PC-9 (cell line): Measurements from ENCODE around the gene APBB1IP. TPM values are rescaled to one million over a fixed set of nuclear protein-coding genes. Genes with fewer than 3 reads are reported as not detected.
"Not testable (repeated sequence)": the region's sequence is repeated elsewhere in the genome, so short reads cannot be mapped to it uniquely, and the experiment has no call there.

Experiments used
- BruUV-seq: library from RNA; stranded (reverse); fragments of 400-500 nt; replicated peaks from 2 replicates; lab custom pipeline; 2021; lab: Mats Ljungman, UMichigan
- CTCF ChIA-PET: fragments of 300-600 bp; sonication (Branson Sonifier 250); formaldehyde crosslinking; loops from one replicate; lab custom pipeline; 2022; ENCODE audit warnings: antibody characterized with exemption; lab: Charles Lee
- POLR2A ChIA-PET: fragments of 300-600 bp; sonication (Branson Sonifier 250); formaldehyde crosslinking; loops from one replicate; lab custom pipeline; 2022; ENCODE audit warnings: antibody characterized with exemption; ENCODE audit not compliant: unreplicated experiment; lab: Charles Lee
- DNase-seq, 2 experiments: peaks; one replicate each; pipeline versions ENCODE4 v3.0.0 to v3.0.0-alpha.2; 2015 to 2022; ENCODE audit warnings: mixed read lengths in 1 of 2
- H2AFZ ChIP-seq: fragments of 200-600 bp; sonication (generic); 2 replicates; pipeline ENCODE4 v1.8.1; 2017; ENCODE audit warnings: antibody characterized with exemption
- H3F3A ChIP-seq: fragments of 200-600 bp; sonication (generic); 2 replicates; pipeline ENCODE4 v1.8.1; 2017; ENCODE audit warnings: antibody characterized with exemption, mild to moderate bottlenecking, low read depth; ENCODE audit not compliant: insufficient read depth
- H3K27ac ChIP-seq: fragments of 200-600 bp; sonication (generic); 2 replicates; pipeline ENCODE4 v1.6.1; 2016; ENCODE audit warnings: mixed run types
- H3K27me3 ChIP-seq: fragments of 200-600 bp; sonication (generic); 2 replicates; pipeline ENCODE4 v1.6.1; 2016; ENCODE audit warnings: low read depth, mixed run types; ENCODE audit not compliant: insufficient read depth
- H3K36me3 ChIP-seq: fragments of 200-600 bp; sonication (generic); 2 replicates; pipeline ENCODE4 v1.6.1; 2016; ENCODE audit warnings: low read depth, mixed run types
- H3K4me1 ChIP-seq: fragments of 200-600 bp; sonication (generic); replicated peaks from 2 replicates; pipeline ENCODE4 v1.6.1; 2016; ENCODE audit warnings: mixed run types; ENCODE audit not compliant: insufficient read depth
- H3K4me2 ChIP-seq: fragments of 200-600 bp; sonication (generic); 2 replicates; pipeline ENCODE4 v1.6.1; 2017; ENCODE audit warnings: mixed run types
- H3K4me3 ChIP-seq: fragments of 200-600 bp; sonication (generic); 2 replicates; pipeline ENCODE4 v1.6.1; 2016; ENCODE audit warnings: mixed run types
- H3K79me2 ChIP-seq: fragments of 200-600 bp; sonication (generic); 2 replicates; pipeline ENCODE4 v1.6.1; 2017; ENCODE audit warnings: low read depth, mixed run types
- H3K9me2 ChIP-seq: fragments of 200-600 bp; sonication (generic); 2 replicates; pipeline ENCODE4 v1.8.1; 2017; ENCODE audit warnings: mild to moderate bottlenecking; ENCODE audit not compliant: insufficient read depth
- H3K9me3 ChIP-seq: fragments of 200-600 bp; sonication (generic); 2 replicates; pipeline ENCODE4 v1.8.1; 2016; ENCODE audit warnings: low read depth; ENCODE audit not compliant: insufficient read depth
- H4K20me1 ChIP-seq: fragments of 200-600 bp; sonication (generic); 2 replicates; pipeline ENCODE4 v1.8.1; 2017; ENCODE audit not compliant: insufficient read depth
- CTCF ChIP-seq: fragments of 200-600 bp; sonication (generic); conservative IDR thresholded peaks from 2 replicates; pipeline ENCODE4 v1.6.1; 2017; ENCODE audit warnings: mixed run types, antibody characterized with exemption, mild to moderate bottlenecking, moderate library complexity
- EZH2 ChIP-seq: fragments of 200-600 bp; sonication (generic); IDR thresholded peaks from 2 replicates; pipeline ENCODE4 v1.8.0; 2017; ENCODE audit warnings: antibody characterized with exemption, low read depth
- intact Hi-C: fragments of 100-400 bp; cut with micrococcal nuclease; formaldehyde crosslinking; loops from one replicate; pipeline ENCODE4 v1.10.0; 2022; ENCODE audit not compliant: unreplicated experiment
- total RNA-seq: library from RNA; stranded (reverse); gene quantifications from 2 replicates; pipeline ENCODE4 v1.2.3, GENCODE V29; 2021

The APBB1IP gene
- total RNA-seq, 1 experiment from 2014 or later: not detected

- H3K4me1 ChIP-seq: no peaks in the 10 kb centered on the region
- no peak overlapping the region for H2AFZ ChIP-seq
- H3K27ac ChIP-seq: no peak overlapping the region
- no peaks in the 10 kb centered on the region for H3K79me2 ChIP-seq
- DNase-seq: no peak
- TF ChIP-seq CTCF (no peak), EZH2 (no peak)
- H3K4me3 ChIP-seq: no peak overlapping the region
- H3K4me2 ChIP-seq: no peak overlapping the region
- ChIA-PET POLR2A (no interaction called here), CTCF (no interaction called here)
- H4K20me1 ChIP-seq: no peaks in the 10 kb centered on the region; the same call in 1 of the 2 replicates
- no peaks in the 10 kb centered on the region for H3K36me3 ChIP-seq
- no peaks in the 10 kb centered on the region for H3K9me3 ChIP-seq
- no peaks in the 10 kb centered on the region for H3F3A ChIP-seq
- intact Hi-C loops: no loop called here
- BruUV-seq: no TSS peak
- H3K9me2 ChIP-seq: no peaks in the 10 kb centered on the region
- H3K27me3 ChIP-seq: peaks cover 28% of the 10 kb centered on the region
These were observed 141.3 kb downstream of the APBB1IP start for GRCh38 chr10:26579256-26580063.

- POLR2A ChIA-PET: no interaction called here
- Histone ChIP-seq H3K9me3 (no peaks in the 10 kb centered on the region), H3K27me3 (peaks cover 71% of the 10 kb centered on the region), H2AFZ (no peak overlapping the region), H3K4me2 (no peak overlapping the region), H3K4me3 (no peak overlapping the region), H3K79me2 (no peaks in the 10 kb centered on the region), H3K36me3 (no peaks in the 10 kb centered on the region), H3K27ac (no peak overlapping the region), H4K20me1 (no peaks in the 10 kb centered on the region; the same call in 1 of the 2 replicates), H3K9me2 (no peaks in the 10 kb centered on the region), H3K4me1 (no peaks in the 10 kb centered on the region), H3F3A (no peaks in the 10 kb centered on the region)
- DNase-seq: no peak
- CTCF ChIA-PET: no interaction called here
- no TSS peak for BruUV-seq
- no peak for TF ChIP-seq CTCF
- no peak for TF ChIP-seq EZH2
- intact Hi-C loops: no loop called here
These were observed 148.1 kb downstream of the APBB1IP start for GRCh38 chr10:26586211-26586610.

- no peaks in the 10 kb centered on the region for H3K4me1 ChIP-seq
- H3K4me3 ChIP-seq: no peak overlapping the region
- intact Hi-C loops: no loop called here
- H3K9me3 ChIP-seq: no peaks in the 10 kb centered on the region
- peaks cover 59% of the 10 kb centered on the region for H3K27me3 ChIP-seq
- no peaks in the 10 kb centered on the region for H3K79me2 ChIP-seq
- ChIA-PET POLR2A (no interaction called here), CTCF (no interaction called here)
- no peaks in the 10 kb centered on the region for H3K36me3 ChIP-seq
- no peaks in the 10 kb centered on the region for H3K9me2 ChIP-seq
- TF ChIP-seq EZH2 (no peak), CTCF (no peak)
- no peak overlapping the region for H2AFZ ChIP-seq
- DNase-seq: no peak
- no peak overlapping the region for H3K4me2 ChIP-seq
- no peaks in the 10 kb centered on the region for H3F3A ChIP-seq
- no peak overlapping the region for H3K27ac ChIP-seq
- BruUV-seq: no TSS peak
- H4K20me1 ChIP-seq: no peaks in the 10 kb centered on the region
These were observed 150.5 kb downstream of the APBB1IP start for GRCh38 chr10:26588611-26589010.

- H3F3A ChIP-seq, intact Hi-C loops, H3K27ac ChIP-seq, H3K9me2 ChIP-seq, DNase-seq, H2AFZ ChIP-seq, H4K20me1 ChIP-seq, H3K79me2 ChIP-seq, H3K9me3 ChIP-seq, BruUV-seq, CTCF ChIA-PET, H3K4me1 ChIP-seq, POLR2A ChIA-PET, H3K4me2 ChIP-seq, H3K4me3 ChIP-seq, H3K36me3 ChIP-seq: not testable (repeated sequence)
- peaks cover 50% of the 10 kb centered on the region for H3K27me3 ChIP-seq
These were observed 151.7 kb downstream of the APBB1IP start for GRCh38 chr10:26589813-26590212.
